PFSK-1 (cell line): ENCODE data around the gene PCGF2.

Experiments used
- FOXP2 ChIP-seq: optimal IDR thresholded peaks from 2 replicates; pipeline ENCODE3; 2011; ENCODE audit warnings: borderline replicate concordance, control low read depth, inconsistent platforms; ENCODE audit not compliant: insufficient read depth; ENCODE audit errors: extremely low read length, extremely low read depth
- POLR2AphosphoS5 ChIP-seq: IDR thresholded peaks from 2 replicates; pipeline ENCODE4 v1.6.1; 2012; ENCODE audit warnings: low read depth, mild to moderate bottlenecking, control low read depth, low read length, moderate library complexity
- SIN3A ChIP-seq: IDR thresholded peaks from 2 replicates; pipeline ENCODE4 v1.6.1; 2012; ENCODE audit warnings: mild to moderate bottlenecking, low read length, moderate library complexity, borderline replicate concordance; ENCODE audit not compliant: insufficient read depth
- TAF1 ChIP-seq: IDR thresholded peaks from 2 replicates; pipeline ENCODE4 v1.6.1; 2012; ENCODE audit warnings: low read length, control low read depth, borderline replicate concordance; ENCODE audit not compliant: insufficient read depth
- TF ChIP-seq, protein P1 (sequence below), 2 experiments: IDR thresholded peaks; 2 replicates each; pipeline versions ENCODE4 v1.6.1 to v1.8.0; 2011 to 2012; ENCODE audit warnings: low read depth in 2 of 2, low read length in 2 of 2, control low read depth in 1 of 2, inconsistent platforms in 1 of 2, mild to moderate bottlenecking in 1 of 2, moderate library complexity in 1 of 2; ENCODE audit not compliant: insufficient read depth in 1 of 2

The PCGF2 gene

GRCh38 chr17:38715216-38715943 lies 32.8 kb downstream of the PCGF2 start:
- no peak for TF ChIP-seq SIN3A
- peak; percentile 33; the same call in 1 of the 2 replicates for TF ChIP-seq POLR2AphosphoS5
- no peak for TF ChIP-seq FOXP2
- no peak for TF ChIP-seq TAF1

DNA sequence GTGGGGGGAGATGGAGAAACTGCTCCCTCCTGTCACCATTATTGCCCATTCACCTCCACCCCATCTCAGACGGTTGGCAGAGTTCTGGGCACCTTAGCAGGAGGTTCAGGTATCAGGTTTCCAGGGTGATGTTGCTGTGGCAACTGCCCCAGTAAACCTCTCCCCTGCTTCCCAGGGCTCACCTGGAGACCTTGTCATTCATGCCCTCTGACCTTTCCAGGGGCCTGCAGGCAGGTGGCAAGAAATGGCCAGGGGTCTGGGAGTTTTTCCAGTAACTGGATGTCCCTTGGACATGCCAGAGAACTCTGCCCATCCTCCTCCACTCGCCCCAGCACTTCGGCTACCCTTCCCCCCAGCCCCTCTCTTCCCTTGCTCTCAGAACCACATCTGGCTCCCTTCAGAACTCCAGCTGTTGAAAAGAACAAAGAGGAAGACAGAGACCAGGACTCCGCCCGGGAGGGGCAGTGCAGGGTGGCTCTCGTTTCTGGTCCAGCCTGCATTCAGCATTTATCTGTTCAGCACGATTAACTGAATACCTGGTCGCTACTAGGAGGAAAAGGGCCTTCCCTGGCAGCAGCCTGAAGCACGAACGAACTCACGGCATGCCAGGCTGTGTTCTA lies 34.6 kb downstream of the PCGF2 start:
- TF ChIP-seq FOXP2, result no peak
- TF ChIP-seq POLR2AphosphoS5, result no peak
- no peak for TF ChIP-seq SIN3A
- TF ChIP-seq, protein P1, sequence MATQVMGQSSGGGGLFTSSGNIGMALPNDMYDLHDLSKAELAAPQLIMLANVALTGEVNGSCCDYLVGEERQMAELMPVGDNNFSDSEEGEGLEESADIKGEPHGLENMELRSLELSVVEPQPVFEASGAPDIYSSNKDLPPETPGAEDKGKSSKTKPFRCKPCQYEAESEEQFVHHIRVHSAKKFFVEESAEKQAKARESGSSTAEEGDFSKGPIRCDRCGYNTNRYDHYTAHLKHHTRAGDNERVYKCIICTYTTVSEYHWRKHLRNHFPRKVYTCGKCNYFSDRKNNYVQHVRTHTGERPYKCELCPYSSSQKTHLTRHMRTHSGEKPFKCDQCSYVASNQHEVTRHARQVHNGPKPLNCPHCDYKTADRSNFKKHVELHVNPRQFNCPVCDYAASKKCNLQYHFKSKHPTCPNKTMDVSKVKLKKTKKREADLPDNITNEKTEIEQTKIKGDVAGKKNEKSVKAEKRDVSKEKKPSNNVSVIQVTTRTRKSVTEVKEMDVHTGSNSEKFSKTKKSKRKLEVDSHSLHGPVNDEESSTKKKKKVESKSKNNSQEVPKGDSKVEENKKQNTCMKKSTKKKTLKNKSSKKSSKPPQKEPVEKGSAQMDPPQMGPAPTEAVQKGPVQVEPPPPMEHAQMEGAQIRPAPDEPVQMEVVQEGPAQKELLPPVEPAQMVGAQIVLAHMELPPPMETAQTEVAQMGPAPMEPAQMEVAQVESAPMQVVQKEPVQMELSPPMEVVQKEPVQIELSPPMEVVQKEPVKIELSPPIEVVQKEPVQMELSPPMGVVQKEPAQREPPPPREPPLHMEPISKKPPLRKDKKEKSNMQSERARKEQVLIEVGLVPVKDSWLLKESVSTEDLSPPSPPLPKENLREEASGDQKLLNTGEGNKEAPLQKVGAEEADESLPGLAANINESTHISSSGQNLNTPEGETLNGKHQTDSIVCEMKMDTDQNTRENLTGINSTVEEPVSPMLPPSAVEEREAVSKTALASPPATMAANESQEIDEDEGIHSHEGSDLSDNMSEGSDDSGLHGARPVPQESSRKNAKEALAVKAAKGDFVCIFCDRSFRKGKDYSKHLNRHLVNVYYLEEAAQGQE (IDR thresholded peaks at IDR 0.05; ENCODE audit: insufficient read depth in 1 of 2, low read depth in 2 of 2, low read length in 2 of 2), result no peak
- no peak for TF ChIP-seq TAF1

- TF ChIP-seq FOXP2, result no peak
- no peak for TF ChIP-seq POLR2AphosphoS5
- no peak for TF ChIP-seq SIN3A
- TF ChIP-seq, protein P1 (IDR thresholded peaks at IDR 0.05; ENCODE audit: insufficient read depth in 1 of 2, low read depth in 2 of 2, low read length in 2 of 2), result no peak
- no peak for TF ChIP-seq TAF1
Measured at GRCh38 chr17:38712593-38712992, 35.5 kb downstream of the PCGF2 start.

DNA sequence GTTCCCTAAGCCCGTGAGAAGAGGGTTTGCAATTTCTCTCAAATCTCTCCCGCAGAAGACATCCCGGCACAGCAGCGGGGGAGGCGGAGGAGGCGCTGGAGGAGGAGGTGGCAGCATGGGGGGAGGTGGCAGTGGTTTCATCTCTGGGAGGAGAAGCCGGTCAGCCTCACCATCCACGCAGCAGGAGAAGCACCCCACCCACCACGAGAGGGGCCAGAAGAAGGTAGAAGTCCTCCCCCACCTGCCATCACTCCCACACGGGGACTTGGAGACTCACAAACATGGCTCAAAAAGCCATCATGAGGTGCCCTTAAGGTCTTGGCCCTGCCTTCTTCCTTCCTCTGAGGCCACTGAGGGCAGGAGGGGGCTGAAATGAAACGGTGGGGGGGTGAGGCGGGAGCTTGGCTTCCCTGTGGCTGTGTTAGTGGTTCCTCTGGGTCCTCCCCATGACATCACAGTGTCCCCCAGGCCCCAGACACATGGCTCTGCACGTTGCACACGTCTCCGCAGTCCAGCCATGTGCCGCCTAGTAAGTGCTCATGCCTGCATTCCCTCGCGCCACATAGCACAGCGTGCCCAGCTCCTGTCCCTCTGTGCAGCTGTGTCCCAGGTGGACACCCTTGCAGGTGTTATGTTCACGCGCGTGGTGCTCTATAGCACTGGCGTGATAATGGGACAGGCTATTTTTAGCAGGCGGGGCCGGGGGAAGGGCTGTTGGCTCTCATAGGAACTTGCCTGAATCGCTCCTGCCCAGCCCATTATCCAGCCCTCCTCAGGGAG lies 36.2 kb downstream of the PCGF2 start:
- no peak for TF ChIP-seq FOXP2
- no peak for TF ChIP-seq SIN3A
- TF ChIP-seq, protein P1 (IDR thresholded peaks at IDR 0.05; ENCODE audit: insufficient read depth in 1 of 2, low read depth in 2 of 2, low read length in 2 of 2), result no peak
- no peak for TF ChIP-seq POLR2AphosphoS5
- TF ChIP-seq TAF1, result no peak

GRCh38 chr17:38710985-38711384 lies 37.2 kb downstream of the PCGF2 start:
- TF ChIP-seq SIN3A (no peak), TAF1 (no peak), POLR2AphosphoS5 (no peak), FOXP2 (no peak)
- TF ChIP-seq, protein P1 (IDR thresholded peaks at IDR 0.05; ENCODE audit: insufficient read depth in 1 of 2, low read depth in 2 of 2, low read length in 2 of 2), result no peak
